Central memory CD4-positive, alpha-beta T cell (primary cell): ENCODE results near the gene SOX15.
"Not testable (repeated sequence)": the region's sequence is repeated elsewhere in the genome, so short reads cannot be mapped to it uniquely, and the experiment has no call there.

Source experiments
- DNase-seq: peaks from one replicate; pipeline ENCODE4 v3.0.0; 2022

Gene SOX15

DNA sequence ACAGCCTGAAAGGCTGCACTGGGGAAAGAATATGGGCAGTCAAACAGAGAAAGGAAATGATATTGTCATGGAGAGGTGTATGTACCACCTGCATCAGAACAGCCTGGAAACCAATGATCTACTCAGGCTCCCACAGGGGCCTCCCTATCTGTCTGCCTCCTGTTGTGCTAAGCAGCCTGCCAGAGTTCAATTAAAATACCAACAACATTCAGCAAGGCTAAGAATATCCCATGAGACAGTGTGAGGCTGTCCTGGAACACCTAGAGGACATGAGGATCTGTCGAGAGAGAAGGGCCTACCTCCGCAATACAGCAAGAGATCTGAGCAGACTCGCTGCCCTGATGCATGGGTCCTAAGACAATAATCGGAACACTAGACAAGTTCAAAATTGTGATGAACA, 16.4 kb upstream of the SOX15 start:
- no peak for DNase-seq

DNA sequence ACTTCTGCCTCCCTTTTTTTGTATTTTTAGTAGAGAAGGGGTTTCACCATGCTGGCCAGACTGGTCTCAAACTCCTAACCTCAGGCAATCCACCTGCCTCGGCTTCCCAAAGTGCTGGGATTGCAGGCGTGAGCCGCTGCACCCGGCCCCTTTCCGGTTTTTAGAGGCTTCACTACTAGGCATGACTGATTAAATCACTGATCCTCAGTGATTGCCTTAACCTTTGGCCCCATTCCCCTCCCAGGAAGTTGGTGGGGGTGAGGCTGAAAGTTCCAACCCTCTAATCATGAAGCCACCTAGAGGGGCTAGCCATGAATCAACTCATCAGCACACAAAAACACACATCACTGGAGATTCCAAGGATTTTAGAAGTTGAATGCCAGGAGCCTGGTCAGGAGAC, 7.7 kb upstream of the SOX15 start:
- not testable (repeated sequence) for DNase-seq

DNA sequence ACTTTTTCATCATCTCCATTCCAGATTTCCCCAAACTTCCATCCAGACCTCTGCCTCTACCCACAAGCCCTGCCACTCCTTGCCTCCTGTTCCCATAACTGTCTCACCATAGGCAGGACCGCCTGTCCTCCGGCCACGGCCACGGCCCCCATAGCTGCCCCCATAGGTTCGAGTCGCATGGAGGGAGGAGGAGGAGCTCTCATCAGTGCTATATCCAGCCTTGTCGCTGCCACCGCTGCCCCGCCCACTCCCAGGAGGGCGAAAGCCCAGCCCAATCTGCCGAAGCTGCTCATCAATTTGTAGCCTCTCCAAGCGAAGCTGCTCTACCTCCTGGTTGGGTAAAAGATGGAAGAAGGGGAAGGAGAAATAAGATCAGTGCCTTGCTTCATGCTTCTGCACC, 3.4 kb upstream of the SOX15 start:
- no peak for DNase-seq

DNA sequence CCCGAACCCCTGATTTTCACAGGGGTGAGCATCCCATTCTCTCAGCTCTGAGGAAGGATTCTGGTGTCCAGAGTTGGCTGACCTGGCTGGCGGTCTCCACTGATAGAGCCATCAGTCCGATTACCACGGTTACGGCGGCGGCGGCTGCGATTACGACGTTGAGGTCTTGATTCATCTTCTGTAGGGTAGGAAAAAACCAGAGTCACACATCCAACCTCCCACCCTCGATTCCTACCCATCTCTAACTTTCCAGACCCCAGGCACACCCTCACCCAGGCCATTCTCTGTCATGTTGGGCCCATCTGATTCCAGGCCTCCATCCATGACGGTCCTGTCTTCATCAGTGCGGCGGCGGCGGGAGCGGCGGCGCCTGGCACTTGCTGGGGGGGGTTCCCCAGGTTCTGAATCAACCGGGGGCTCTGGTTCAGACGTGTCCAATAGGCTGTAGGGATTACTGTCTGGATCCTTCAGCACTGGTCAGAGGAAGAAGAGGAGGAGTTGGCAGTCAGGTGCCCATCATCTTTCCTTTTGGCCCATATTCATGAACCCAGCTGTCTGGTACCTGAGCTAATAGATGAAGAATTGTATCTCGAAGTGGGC, 2.6 kb upstream of the SOX15 start:
- DNase-seq, result no peak

DNA sequence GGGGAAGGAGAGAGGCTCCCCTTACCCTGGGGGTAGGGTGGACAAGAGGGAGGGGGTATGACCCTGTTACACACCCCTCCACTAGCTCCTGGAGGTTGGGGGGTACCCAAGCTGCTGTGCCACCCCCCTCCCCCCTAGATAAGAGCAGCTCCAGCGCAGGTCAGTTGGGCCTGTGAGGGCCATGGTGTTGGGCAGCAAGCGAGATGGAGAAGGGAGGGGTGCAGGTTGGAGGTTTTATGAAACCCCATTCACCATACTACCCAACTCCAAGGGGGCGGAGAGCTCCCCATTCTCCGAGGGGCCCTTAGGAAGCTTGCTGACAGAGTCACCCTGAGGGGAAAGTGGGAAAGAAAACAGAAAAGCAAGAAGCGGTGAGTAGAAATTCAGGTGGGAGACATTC, 1.7 kb upstream of the SOX15 start:
- no peak for DNase-seq

DNA sequence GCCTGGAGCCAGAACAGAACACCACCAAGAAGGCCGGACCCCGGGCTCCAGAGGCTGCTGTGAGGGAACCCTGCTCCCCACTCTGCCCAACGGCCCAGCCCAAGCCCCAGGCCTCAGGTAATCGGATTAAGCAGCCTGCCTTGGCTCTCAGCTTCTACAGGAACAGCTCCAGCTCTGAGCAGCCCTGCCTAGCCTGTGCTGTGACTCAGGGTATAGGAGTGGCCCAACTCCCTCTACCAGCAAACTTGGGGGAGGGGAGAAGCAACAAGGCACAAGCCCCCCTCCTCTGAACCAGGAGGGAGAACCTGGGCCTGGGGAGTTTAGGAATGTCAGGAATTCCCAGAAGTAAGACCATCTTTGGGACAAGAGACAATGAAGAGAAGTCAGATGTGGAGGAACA, 849 bp upstream of the SOX15 start:
- DNase-seq, result no peak

DNA sequence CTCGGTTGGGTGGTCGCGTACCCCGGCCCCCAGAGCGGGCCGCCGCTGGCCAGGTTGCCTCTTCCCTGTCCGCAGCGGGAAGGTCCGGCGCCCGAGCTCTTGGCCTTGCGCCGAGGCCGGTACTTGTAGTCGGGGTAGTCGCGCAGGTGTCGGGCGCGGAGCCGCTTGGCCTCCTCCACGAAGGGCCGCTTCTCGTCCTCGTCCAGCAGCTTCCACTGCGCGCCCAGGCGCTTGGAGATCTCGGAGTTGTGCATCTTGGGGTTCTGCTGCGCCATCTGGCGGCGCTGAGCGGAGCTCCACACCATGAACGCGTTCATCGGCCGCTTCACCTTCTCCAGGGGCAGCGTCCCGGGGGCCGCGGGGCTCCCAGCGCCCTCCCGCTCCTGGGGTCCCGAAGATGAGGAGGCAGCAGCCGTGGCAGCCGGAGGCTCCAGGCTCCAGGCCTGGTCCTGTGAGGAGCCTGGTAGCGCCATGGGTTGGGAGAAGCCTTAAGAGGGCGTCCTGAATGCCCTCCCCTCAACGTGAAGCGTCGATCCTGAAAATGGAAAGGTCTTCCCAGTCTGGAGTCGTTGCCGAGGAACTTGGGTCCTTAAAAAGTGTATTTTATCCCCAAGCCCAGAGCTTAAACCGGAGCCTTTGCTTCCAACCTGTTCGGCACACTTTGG, 558 bp downstream of the SOX15 start:
- DNase-seq, result peak; percentile 51

DNA sequence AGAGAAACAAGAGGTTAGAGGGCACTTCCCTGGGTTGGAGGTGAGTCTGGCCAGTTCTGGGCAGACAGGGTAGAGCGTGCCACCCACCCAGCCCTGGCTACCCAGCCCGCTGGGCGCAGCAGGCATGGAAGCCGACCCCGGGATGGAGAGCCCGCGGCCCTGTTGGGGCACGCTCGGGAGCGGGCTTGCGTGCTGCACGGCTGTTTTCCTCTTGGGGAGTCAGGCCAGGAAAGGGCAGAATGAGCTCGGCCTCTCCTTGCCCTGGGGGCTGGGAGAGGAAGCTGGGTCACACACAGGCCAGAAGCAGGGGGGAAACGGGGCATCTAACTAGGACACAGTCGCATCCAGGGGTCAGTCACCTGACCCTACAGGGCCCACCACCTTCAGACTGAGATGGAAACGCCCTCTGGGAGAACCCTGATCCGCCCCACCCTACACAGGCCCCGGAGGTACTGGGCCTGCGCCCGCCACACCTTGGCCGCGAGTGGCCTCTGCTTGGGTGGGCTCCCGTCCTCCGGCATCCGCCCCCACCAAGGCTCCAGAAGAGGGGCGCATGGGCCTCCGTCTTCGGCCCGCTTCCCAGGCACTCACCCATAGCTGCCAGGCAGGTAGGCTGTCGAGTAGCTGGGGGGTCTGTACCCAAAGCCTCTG, 1.2 kb downstream of the SOX15 start:
- no peak for DNase-seq

DNA sequence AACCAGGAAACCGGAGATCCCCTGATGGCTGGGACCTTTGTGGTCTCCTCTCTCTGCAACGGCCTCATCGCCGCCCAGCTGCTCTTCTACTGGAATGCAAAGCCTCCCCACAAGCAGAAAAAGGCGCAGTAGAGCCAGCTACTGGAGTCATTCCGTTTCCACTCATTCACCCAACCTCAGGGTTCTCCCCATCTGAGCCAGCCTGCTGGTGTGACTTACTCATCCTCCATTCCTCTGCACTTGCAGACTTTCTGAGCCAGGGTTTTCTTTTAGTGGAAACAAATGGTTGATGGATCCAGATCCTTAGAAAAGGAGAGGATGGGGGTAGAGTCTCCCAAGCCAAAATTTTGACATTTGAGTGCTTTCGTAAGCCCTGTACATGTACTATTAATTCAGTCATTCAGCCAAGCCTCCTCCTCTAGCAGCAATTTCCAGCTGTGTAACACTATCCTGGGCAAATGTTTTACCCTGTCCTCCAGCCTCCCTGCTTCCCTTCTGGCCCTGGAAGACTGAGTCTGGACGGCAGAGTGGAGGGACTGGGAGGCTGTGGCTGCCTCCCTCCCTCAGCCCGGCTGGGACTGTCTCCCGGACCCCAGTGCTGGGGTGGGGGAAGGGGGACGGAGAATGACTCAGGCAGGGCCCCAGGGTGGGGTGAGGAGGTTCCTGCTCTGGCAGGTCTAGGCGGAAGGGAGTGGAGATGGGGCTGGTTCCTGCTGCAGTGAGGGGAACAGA, 2.3 kb downstream of the SOX15 start:
- no peak for DNase-seq

DNA sequence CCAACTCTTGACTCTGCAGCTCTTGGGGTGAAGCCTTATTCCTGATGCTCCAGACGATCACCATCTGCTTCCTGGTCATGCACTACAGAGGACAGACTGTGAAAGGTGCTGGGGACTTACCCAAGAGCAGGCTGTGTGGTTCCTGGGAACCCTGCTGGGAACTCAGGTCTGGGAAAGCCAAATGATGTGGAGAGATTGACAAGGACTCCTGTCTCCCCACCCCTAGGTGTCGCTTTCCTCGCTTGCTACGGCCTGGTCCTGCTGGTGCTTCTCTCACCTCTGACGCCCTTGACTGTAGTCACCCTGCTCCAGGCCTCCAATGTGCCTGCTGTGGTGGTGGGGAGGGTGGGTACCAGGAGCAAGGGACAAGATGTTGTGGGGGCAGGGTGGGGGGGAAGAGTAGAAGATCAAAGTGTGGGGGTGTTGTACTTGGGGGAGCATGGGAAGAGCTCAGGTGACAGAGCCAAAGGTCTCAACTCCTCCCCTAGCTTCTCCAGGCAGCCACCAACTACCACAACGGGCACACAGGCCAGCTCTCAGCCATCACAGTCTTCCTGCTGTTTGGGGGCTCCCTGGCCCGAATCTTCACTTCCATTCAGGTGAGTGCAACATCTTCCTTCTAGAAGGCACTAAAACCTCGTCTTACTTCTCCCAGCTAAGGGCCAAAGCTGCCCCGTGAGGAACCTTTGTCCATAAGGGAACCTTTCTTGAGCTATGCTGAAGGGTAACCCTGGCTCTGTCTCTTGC, 3.0 kb downstream of the SOX15 start:
- no peak for DNase-seq

DNA sequence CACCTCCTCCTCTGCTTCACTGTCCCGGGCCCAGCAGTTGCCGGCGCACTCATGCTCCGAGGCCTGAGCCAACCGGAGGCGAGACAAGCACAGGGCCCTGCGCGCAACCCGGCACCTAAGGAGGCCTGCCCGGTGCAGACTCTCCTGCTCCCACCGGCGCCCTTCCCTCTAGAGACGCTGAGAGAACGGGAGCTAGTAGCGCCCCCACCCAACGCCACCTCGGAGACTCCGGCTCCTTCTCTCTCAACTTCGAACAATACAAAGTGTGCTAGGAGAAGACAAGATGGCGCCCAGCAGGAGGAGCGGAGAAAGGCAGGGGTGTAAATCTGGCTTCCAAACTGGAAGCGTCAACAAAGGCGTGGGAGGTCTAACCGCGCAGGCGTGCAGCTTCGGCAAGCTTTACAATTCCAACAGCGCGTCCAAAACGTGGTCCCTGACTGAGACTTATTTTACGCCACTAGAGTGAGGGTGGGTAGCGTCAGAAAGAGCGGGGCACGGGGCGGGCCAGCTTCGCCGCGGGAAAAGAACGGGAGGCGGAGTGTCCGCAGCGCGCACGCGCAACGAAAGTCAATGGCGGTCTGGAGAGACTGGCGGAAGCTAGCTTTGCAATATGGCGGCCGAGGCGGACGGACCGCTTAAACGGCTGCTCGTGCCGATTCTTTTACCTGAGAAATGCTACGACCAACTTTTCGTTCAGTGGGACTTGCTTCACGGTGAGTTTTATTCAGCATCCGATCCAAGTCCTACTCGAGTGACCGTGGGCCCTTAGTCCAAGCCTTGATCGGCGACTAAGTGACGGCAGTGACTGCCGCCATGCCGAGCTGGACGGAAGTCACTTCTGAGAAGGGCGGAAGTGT, 6.4 kb downstream of the SOX15 start, which contains the start of gene MPDU1:
TSS of gene MPDU1 (plus strand) at position 600 of the 857 bp plus-strand sequence. CDS start at position 611, 11 bp downstream.
- peak; percentile 96 for DNase-seq

DNA sequence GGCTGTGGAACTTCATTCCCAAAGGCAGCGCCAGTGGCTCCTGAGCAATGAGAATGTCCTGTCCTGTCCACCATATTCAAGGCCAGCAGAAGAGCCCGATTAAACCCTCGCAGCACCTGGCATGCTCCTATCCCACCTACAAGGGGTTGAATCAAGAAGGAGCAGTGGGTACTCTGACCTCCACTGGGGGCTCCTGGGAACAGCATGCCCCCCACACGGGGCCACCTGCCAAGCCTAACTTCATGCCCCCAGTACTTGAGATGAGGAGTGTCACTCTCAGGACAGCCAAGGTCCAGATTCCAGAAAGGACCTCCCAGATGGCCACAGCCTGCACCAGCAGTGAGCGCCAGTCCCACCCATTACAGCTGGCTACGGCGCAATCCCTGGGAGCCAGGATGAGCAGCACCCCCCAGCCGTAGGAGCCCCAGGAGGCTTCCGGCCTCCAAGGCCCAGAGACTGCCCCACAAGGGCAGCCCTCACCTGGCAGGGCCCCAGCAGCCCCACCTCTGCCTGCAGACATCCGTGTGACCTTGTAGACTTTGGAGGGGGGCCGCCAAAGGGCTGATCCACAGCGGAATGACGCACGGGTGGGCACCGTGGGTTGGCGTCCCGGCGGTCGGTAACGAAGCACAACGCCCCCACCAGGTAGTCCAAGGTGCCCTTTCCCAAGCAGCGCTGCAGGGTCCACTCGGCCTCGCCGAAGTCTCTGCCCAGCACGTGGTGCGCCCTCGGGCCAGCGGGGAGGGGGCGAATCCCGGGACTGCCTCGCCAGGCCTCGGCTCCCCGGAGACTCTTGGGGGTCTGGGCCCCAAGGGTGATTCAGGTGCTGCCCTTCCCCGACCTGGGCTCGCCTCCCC, 7.3 kb downstream of the SOX15 start:
- DNase-seq, result no peak

DNA sequence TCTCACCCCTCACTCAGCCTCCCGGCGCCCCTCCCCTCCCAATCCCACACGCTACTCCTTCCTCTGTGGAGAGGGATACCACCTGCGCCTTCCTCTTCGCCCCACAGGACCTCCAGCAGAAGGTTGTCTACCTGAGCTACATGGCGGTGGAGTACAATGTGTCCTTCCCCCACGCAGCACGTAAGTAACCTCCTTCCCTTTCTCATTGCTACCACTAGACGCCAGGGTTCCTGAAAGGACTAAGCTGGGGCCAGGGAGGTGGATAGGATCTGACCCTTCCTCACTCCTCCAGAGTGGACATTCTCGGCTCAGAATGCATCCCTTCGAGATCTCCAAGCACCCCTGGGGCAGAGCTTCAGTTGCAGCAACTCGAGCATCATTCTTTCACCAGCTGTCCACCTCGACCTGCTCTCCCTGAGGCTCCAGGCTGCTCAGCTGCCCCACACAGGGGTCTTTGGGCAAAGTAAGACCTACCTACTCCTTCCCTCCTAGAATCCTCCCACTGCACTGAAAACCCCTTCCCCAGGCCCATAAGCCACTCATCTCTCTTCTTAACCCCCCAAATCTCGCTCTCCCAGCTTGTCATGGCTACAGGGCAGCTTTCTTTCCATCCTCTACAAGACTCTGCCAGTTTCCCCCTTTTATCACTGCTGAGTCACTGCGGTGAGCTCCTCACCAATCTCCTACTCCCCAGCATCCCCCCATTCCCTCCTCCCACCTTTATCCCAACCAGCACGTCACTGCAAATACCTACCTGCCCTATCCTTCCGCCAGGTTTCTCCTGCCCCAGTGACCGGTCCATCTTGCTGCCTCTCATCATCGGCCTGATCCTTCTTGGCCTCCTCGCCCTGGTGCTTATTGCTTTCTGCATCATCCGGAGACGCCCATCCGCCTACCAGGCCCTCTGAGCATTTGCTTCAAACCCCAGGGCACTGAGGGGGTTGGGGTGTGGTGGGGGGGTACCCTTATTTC, 9.0 kb downstream of the SOX15 start:
- no peak for DNase-seq

DNA sequence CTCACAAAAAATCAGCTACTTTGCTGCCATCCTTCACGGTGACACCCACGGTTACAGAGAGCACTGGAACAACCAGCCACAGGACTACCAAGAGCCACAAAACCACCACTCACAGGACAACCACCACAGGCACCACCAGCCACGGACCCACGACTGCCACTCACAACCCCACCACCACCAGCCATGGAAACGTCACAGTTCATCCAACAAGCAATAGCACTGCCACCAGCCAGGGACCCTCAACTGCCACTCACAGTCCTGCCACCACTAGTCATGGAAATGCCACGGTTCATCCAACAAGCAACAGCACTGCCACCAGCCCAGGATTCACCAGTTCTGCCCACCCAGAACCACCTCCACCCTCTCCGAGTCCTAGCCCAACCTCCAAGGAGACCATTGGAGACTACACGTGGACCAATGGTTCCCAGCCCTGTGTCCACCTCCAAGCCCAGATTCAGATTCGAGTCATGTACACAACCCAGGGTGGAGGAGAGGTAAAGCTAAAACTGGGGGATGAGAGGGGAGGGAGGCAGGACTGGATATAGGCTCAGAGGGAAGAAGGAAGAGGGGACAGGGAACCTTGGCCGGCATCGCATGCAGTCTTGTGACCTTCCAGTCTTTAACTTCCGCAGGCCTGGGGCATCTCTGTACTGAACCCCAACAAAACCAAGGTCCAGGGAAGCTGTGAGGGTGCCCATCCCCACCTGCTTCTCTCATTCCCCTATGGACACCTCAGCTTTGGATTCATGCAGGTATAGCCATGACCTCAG, 9.9 kb downstream of the SOX15 start:
- no peak for DNase-seq

DNA sequence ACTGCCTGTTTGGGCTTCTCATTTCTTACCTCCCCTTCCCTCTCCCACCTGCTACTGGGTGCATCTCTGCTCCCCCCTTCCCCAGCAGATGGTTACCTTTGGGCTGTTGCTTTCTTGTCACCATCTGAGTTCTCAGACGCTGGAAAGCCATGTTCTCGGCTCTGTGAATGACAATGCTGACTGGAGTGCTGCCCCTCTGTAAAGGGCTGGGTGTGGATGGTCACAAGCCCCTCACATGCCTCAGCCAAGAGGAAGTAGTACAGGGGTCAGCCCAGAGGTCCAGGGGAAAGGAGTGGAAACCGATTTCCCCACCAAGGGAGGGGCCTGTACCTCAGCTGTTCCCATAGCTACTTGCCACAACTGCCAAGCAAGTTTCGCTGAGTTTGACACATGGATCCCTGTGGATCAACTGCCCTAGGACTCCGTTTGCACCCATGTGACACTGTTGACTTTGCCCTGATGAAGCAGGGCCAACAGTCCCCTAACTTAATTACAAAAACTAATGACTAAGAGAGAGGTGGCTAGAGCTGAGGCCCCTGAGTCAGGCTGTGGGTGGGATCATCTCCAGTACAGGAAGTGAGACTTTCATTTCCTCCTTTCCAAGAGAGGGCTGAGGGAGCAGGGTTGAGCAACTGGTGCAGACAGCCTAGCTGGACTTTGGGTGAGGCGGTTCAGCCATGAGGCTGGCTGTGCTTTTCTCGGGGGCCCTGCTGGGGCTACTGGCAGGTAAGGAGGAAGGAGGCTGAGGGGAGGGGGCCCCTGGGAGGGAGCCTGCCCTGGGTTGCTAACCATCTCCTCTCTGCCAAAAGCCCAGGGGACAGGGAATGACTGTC, 10.7 kb downstream of the SOX15 start, which contains the start of gene CD68:
TSS of gene CD68 (plus strand) at position 638 of the 833 bp plus-strand sequence. CDS start at position 678, 40 bp downstream.
- DNase-seq, result peak; percentile 34

DNA sequence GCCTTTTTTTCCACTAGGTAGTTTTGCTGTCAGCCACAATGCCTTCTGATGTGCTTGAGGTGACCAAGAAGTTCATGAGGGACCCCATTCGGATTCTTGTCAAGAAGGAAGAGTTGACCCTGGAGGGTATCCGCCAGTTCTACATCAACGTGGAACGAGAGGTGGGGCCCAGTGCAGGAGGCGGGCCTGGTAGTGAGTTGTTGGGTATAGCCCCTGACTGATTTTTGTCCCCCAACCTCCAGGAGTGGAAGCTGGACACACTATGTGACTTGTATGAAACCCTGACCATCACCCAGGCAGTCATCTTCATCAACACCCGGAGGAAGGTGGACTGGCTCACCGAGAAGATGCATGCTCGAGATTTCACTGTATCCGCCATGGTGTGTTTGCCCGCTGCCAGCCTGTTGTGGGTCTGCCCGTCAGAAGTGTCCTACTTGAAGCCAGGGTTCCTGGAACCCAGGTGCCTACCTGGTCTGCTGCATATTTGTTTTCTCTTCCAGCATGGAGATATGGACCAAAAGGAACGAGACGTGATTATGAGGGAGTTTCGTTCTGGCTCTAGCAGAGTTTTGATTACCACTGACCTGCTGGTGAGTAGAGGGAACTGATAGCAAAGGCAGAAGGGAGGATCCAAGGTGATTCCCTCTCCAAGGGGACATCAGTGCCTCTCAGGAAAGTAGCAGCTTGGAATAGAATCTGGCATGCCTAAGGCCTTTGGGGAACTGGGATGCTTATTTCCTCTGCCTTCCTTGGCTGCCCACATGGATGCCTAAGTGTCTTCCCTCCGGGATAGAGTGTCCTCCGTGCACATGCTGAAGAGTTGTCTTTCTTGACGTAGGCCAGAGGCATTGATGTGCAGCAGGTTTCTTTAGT, 12.3 kb downstream of the SOX15 start:
- no peak for DNase-seq
